Esophagus muscularis mucosa (tissue), 3 donors: ENCODE measurements around the gene INPP5J.

Experiments used
- CTCF ChIP-seq, 3 experiments: fragments of 200-600 bp in 2 of 3; fragments of 450-650 bp in 1 of 3; sonication (generic) in 2 of 3; IDR thresholded peaks; one replicate each; pipeline ENCODE4 v1.5.1; 2017 to 2019; ENCODE audit warnings: antibody characterized with exemption in 3 of 3, mild to moderate bottlenecking in 2 of 3, moderate library complexity in 1 of 3
- POLR2A ChIP-seq: fragments of 450-650 bp; IDR thresholded peaks from one replicate; pipeline ENCODE4 v1.6.1; 2017; ENCODE audit warnings: antibody characterized with exemption, moderate library complexity, mild to moderate bottlenecking, low read depth

- TF ChIP-seq CTCF (IDR thresholded peaks at IDR 0.05) (no peak), POLR2A (no peak)
Measured at GRCh38 chr22:31142285-31142684, 19.5 kb downstream of the INPP5J start.
